ENCODE measurements around the gene OPTC. TPM values are rescaled to one million over a fixed set of nuclear protein-coding genes. Genes with fewer than 3 reads are reported as not detected.
A peak's percentile ranks its signal among the peaks of the same experiment; 100 is the strongest.

OPTC gene
- total RNA-seq, 1 donor from 2014 or later: not detected

DNA sequence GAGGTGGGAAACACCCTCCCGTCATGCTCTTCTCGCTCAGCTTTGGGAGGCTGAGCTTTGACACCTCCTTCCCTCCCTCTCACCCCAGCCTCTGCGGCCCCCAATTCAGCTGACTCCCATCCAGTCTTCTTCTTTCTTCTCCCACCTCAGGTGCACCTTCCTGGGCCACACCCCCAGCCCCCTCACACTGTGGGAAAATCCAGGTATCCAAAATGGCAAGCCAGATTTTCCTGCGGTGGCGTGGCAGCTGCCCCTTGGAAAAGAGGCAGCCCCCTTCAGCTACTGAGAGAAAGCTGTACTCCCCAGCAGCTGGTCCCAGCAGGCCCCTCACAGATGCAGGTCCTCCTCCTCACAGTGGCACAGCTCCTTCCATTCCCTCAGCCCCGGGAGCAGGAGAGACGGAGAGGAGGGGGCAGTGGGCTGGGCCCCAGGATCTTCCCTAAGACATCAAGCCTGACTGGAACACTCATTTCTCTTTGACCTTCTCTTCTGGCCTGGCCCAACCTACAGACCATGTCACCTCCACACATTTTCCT is 61.6 kb downstream of the OPTC start:
- Histone ChIP-seq H3K4me1 (ENCODE audit: insufficient read depth, low read length) (peaks cover 44% of the 10 kb centered on the region), H3K4me3 (ENCODE audit: insufficient read depth, low read depth, low read length) (no peak overlapping the region), H3K27me3 (ENCODE audit: insufficient read depth, low read length) (no peaks in the 10 kb centered on the region), H3K79me2 (ENCODE audit: insufficient read depth, low read length) (no peaks in the 10 kb centered on the region), H3K4me2 (ENCODE audit: low read length) (peak overlapping the region; percentile 82), H3K36me3 (ENCODE audit: insufficient read depth, low read length) (no peaks in the 10 kb centered on the region), H3K9ac (ENCODE audit: low read length) (peak overlapping the region; percentile 80), H3K27ac (ENCODE audit: low read depth, low read length) (peak overlapping the region; percentile 97), H2AFZ (ENCODE audit: low read depth, low read length) (peak overlapping the region; percentile 63), H3K9me3 (ENCODE audit: insufficient read depth, low read depth, low read length) (no peaks in the 10 kb centered on the region), H4K20me1 (ENCODE audit: insufficient read depth, low read length) (no peaks in the 10 kb centered on the region)
- H3K27me3 Mint-ChIP-seq (ENCODE audit: low read depth, unreplicated experiment): no peaks in the 10 kb centered on the region
- no peaks in the 10 kb centered on the region for H3K9me3 Mint-ChIP-seq (ENCODE audit: unreplicated experiment)
- peak overlapping the region; percentile 76 for H3K4me3 Mint-ChIP-seq (ENCODE audit: unreplicated experiment)
- DNase-seq (ENCODE audit: low read depth) (no peak), FAIRE-seq (no peak)
- H3K36me3 Mint-ChIP-seq (ENCODE audit: low read depth, unreplicated experiment): no peaks in the 10 kb centered on the region
- H3K27ac Mint-ChIP-seq (ENCODE audit: unreplicated experiment): peak overlapping the region; percentile 98
- peaks cover 50% of the 10 kb centered on the region for H3K4me1 Mint-ChIP-seq (ENCODE audit: low read depth, unreplicated experiment)
- TF ChIP-seq EZH2 (IDR thresholded peaks at IDR 0.05; ENCODE audit: insufficient read depth, low read length) (no peak), CTCF (IDR thresholded peaks at IDR 0.05; ENCODE audit: insufficient read depth, low read depth, low read length) (no peak)

DNA sequence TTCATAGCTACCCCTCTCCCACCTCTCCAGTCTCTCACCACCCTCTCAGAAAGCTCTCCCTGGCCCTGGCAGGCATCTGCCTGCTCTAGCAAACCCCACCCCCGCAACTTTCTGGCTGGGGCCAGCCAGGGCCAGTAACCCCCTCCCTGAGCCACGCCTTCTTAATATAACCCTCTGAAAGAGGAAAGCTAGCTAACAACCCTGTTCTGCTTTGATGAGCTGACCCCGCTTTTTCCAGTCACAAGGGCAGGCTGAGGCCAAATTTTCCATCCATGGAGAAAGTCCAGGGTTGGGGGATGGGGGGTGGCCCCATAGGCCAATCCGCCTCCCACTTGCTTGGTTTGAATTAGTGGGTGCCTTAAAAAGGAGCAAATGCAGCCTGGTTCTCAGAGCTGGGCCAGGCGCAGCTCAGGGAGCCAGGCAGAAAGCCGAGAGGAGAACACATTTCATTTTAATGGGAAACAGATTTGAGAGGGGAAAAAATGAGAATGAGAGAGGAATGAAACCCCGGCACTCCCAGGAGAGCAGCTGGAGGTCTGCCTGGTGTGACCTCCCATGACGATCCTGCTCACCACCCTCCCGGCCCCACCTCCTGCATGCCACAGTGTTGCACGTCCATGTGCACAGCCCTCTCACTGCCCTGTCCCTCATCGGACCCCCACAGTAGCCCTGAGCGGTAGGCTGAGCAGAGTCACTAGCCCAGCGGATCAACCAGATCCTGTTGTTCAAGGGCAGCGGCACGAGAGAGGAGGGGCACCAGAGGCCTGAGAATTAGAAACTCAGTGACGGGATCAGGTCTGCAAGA is 62.3 kb downstream of the OPTC start:
- peak overlapping the region; percentile 76 for H3K4me3 Mint-ChIP-seq (ENCODE audit: unreplicated experiment)
- Histone ChIP-seq H3K27ac (ENCODE audit: low read depth, low read length) (peak overlapping the region; percentile 97), H4K20me1 (ENCODE audit: insufficient read depth, low read length) (no peaks in the 10 kb centered on the region), H2AFZ (ENCODE audit: low read depth, low read length) (peak overlapping the region; percentile 63), H3K79me2 (ENCODE audit: insufficient read depth, low read length) (no peaks in the 10 kb centered on the region), H3K9ac (ENCODE audit: low read length) (peak overlapping the region; percentile 80), H3K4me1 (ENCODE audit: insufficient read depth, low read length) (peaks cover 44% of the 10 kb centered on the region), H3K27me3 (ENCODE audit: insufficient read depth, low read length) (no peaks in the 10 kb centered on the region), H3K36me3 (ENCODE audit: insufficient read depth, low read length) (no peaks in the 10 kb centered on the region), H3K9me3 (ENCODE audit: insufficient read depth, low read depth, low read length) (no peaks in the 10 kb centered on the region), H3K4me3 (ENCODE audit: insufficient read depth, low read depth, low read length) (no peak overlapping the region), H3K4me2 (ENCODE audit: low read length) (peak overlapping the region; percentile 82)
- no peak for FAIRE-seq
- peaks cover 50% of the 10 kb centered on the region for H3K4me1 Mint-ChIP-seq (ENCODE audit: low read depth, unreplicated experiment)
- H3K36me3 Mint-ChIP-seq (ENCODE audit: low read depth, unreplicated experiment): no peaks in the 10 kb centered on the region
- H3K27ac Mint-ChIP-seq (ENCODE audit: unreplicated experiment): peak overlapping the region; percentile 98
- peak; percentile 74 for DNase-seq (ENCODE audit: low read depth)
- no peaks in the 10 kb centered on the region for H3K9me3 Mint-ChIP-seq (ENCODE audit: unreplicated experiment)
- TF ChIP-seq CTCF (IDR thresholded peaks at IDR 0.05; ENCODE audit: insufficient read depth, low read depth, low read length): no peak
- TF ChIP-seq EZH2 (IDR thresholded peaks at IDR 0.05; ENCODE audit: insufficient read depth, low read length): no peak
- H3K27me3 Mint-ChIP-seq (ENCODE audit: low read depth, unreplicated experiment): no peaks in the 10 kb centered on the region

GRCh38 chr1:203557390-203557789 is 63.4 kb downstream of the OPTC start:
- TF ChIP-seq CTCF (IDR thresholded peaks at IDR 0.05; ENCODE audit: insufficient read depth, low read depth, low read length) (no peak), EZH2 (IDR thresholded peaks at IDR 0.05; ENCODE audit: insufficient read depth, low read length) (no peak)
- H3K4me3 ChIP-seq (ENCODE audit: insufficient read depth, low read depth, low read length): peak overlapping the region; percentile 31
- H3K4me1 ChIP-seq (ENCODE audit: insufficient read depth, low read length): peaks cover 44% of the 10 kb centered on the region
- peaks cover 2% of the 10 kb centered on the region for H3K27me3 Mint-ChIP-seq (ENCODE audit: low read depth, unreplicated experiment)
- H4K20me1 ChIP-seq (ENCODE audit: insufficient read depth, low read length): no peaks in the 10 kb centered on the region
- H3K27ac Mint-ChIP-seq (ENCODE audit: unreplicated experiment): peak overlapping the region; percentile 92
- peaks cover 50% of the 10 kb centered on the region for H3K4me1 Mint-ChIP-seq (ENCODE audit: low read depth, unreplicated experiment)
- H3K27ac ChIP-seq (ENCODE audit: low read depth, low read length): peak overlapping the region; percentile 97
- peak; percentile 80 for DNase-seq (ENCODE audit: low read depth)
- peak; percentile 13 for FAIRE-seq
- no peak overlapping the region for H2AFZ ChIP-seq (ENCODE audit: low read depth, low read length)
- H3K27me3 ChIP-seq (ENCODE audit: insufficient read depth, low read length): no peaks in the 10 kb centered on the region
- peak overlapping the region; percentile 82 for H3K4me2 ChIP-seq (ENCODE audit: low read length)
- no peaks in the 10 kb centered on the region for H3K36me3 ChIP-seq (ENCODE audit: insufficient read depth, low read length)
- H3K36me3 Mint-ChIP-seq (ENCODE audit: low read depth, unreplicated experiment): no peaks in the 10 kb centered on the region
- no peaks in the 10 kb centered on the region for H3K9me3 ChIP-seq (ENCODE audit: insufficient read depth, low read depth, low read length)
- no peak overlapping the region for H3K4me3 Mint-ChIP-seq (ENCODE audit: unreplicated experiment)
- H3K79me2 ChIP-seq (ENCODE audit: insufficient read depth, low read length): no peaks in the 10 kb centered on the region
- peak overlapping the region; percentile 80 for H3K9ac ChIP-seq (ENCODE audit: low read length)
- no peaks in the 10 kb centered on the region for H3K9me3 Mint-ChIP-seq (ENCODE audit: unreplicated experiment)
